ENCODE data around the gene ANXA8L1.
"Not testable (repeated sequence)": the region's sequence is repeated elsewhere in the genome, so short reads cannot be mapped to it uniquely, and the experiment has no call there.

The ANXA8L1 gene

GRCh38 chr10:46375406-46375805, at the start of gene ANXA8L1:
TSS of gene ANXA8L1 (plus strand) at chr10:46375776. CDS start at chr10:46375852, 76 bp downstream.
- not testable (repeated sequence) for DNase-seq

- no peak for DNase-seq
Observed at GRCh38 chr10:46326066-46326465, 49.5 kb upstream of the ANXA8L1 start.

GRCh38 chr10:46326971-46327370, 48.6 kb upstream of the ANXA8L1 start:
- DNase-seq = no peak

GRCh38 chr10:46327685-46328084, 47.9 kb upstream of the ANXA8L1 start:
- no peak for DNase-seq

- DNase-seq = no peak
Observed at GRCh38 chr10:46328853-46329689, 46.5 kb upstream of the ANXA8L1 start.

- no peak for DNase-seq
Observed at GRCh38 chr10:46329690-46330016, 45.9 kb upstream of the ANXA8L1 start.

GRCh38 chr10:46330894-46331293, 44.7 kb upstream of the ANXA8L1 start:
- DNase-seq = no peak

- not testable (repeated sequence) for DNase-seq
Observed at GRCh38 chr10:46365484-46365883, 10.1 kb upstream of the ANXA8L1 start.

GRCh38 chr10:46367209-46367608, 8.4 kb upstream of the ANXA8L1 start:
- DNase-seq = not testable (repeated sequence)

- not testable (repeated sequence) for DNase-seq
Observed at GRCh38 chr10:46367666-46368240, 7.8 kb upstream of the ANXA8L1 start.

GRCh38 chr10:46368956-46369355, 6.6 kb upstream of the ANXA8L1 start:
- not testable (repeated sequence) for DNase-seq

GRCh38 chr10:46374410-46374809, 1.2 kb upstream of the ANXA8L1 start:
- DNase-seq = not testable (repeated sequence)

- not testable (repeated sequence) for DNase-seq
Observed at GRCh38 chr10:46377022-46377421, 1.4 kb downstream of the ANXA8L1 start.

GRCh38 chr10:46377651-46378050, 2.1 kb downstream of the ANXA8L1 start:
- not testable (repeated sequence) for DNase-seq

- not testable (repeated sequence) for DNase-seq
Observed at GRCh38 chr10:46378108-46378507, 2.5 kb downstream of the ANXA8L1 start.

GRCh38 chr10:46379233-46379848, 3.8 kb downstream of the ANXA8L1 start:
- not testable (repeated sequence) for DNase-seq

GRCh38 chr10:46385858-46386257, 10.3 kb downstream of the ANXA8L1 start:
- DNase-seq = not testable (repeated sequence)

- DNase-seq = not testable (repeated sequence)
Observed at GRCh38 chr10:46386694-46387093, 11.1 kb downstream of the ANXA8L1 start.

GRCh38 chr10:46387309-46387902, 11.8 kb downstream of the ANXA8L1 start:
- not testable (repeated sequence) for DNase-seq

GRCh38 chr10:46391422-46391821, 15.8 kb downstream of the ANXA8L1 start:
- not testable (repeated sequence) for DNase-seq

GRCh38 chr10:46396441-46397279, 21.1 kb downstream of the ANXA8L1 start:
- not testable (repeated sequence) for DNase-seq

- DNase-seq = not testable (repeated sequence)
Observed at GRCh38 chr10:46397767-46398166, 22.2 kb downstream of the ANXA8L1 start.

All from activated T-cell treated with anti-CD3 and anti-CD28 coated beads, Interleukin-2, amount 50 U/mL, for 48 hours (primary cell).